Neuronal stem cell (in vitro differentiated cells): ENCODE results near the gene TM2D1. TPM values are rescaled to one million over a fixed set of nuclear protein-coding genes. Genes with fewer than 3 reads are reported as not detected.

ENCODE experiments used
- DNase-seq: peaks from one replicate; pipeline ENCODE4 v3.0.0-alpha.2; 2013; ENCODE audit warnings: low spot score
- H2AFZ ChIP-seq: one replicate; pipeline ENCODE4 v1.6.1; 2013; ENCODE audit warnings: mild to moderate bottlenecking, low read length, inconsistent platforms
- H2AK5ac ChIP-seq: 2 replicates; pipeline ENCODE4 v1.6.1; 2013; ENCODE audit warnings: low read depth, mild to moderate bottlenecking, inconsistent platforms, low read length, moderate library complexity, mixed read lengths
- H2BK120ac ChIP-seq: 2 replicates; pipeline ENCODE4 v1.6.1; 2013; ENCODE audit warnings: low read depth, mild to moderate bottlenecking, inconsistent platforms, low read length, moderate library complexity, mixed read lengths
- H2BK12ac ChIP-seq: one replicate; pipeline ENCODE4 v1.6.1; 2013; ENCODE audit warnings: low read length, inconsistent platforms
- H2BK15ac ChIP-seq: 2 replicates; pipeline ENCODE4 v1.6.1; 2013; ENCODE audit warnings: mild to moderate bottlenecking, low read length, inconsistent platforms, mixed read lengths
- H2BK5ac ChIP-seq: one replicate; pipeline ENCODE4 v1.6.1; 2013; ENCODE audit warnings: inconsistent platforms, mild to moderate bottlenecking, low read length, moderate library complexity
- H3K14ac ChIP-seq: one replicate; pipeline ENCODE4 v1.6.1; 2013; ENCODE audit warnings: low read length, inconsistent platforms
- H3K18ac ChIP-seq: 2 replicates; pipeline ENCODE4 v1.6.1; 2013; ENCODE audit warnings: low read length, inconsistent platforms
- H3K23ac ChIP-seq: 2 replicates; pipeline ENCODE4 v1.6.1; 2013; ENCODE audit warnings: low read depth, mild to moderate bottlenecking, mixed read lengths, low read length, inconsistent platforms; ENCODE audit not compliant: poor library complexity
- H3K27ac ChIP-seq: replicated peaks from 3 replicates; pipeline ENCODE4 v1.5.1; 2013; ENCODE audit warnings: low read length, inconsistent platforms
- H3K27me3 ChIP-seq, 3 experiments: 2 replicates each; pipeline ENCODE4 v1.6.1; 2013; ENCODE audit warnings: low read length in 3 of 3, mild to moderate bottlenecking in 2 of 3, inconsistent platforms in 1 of 3, low read depth in 1 of 3, mixed read lengths in 1 of 3, moderate library complexity in 1 of 3; ENCODE audit not compliant: control insufficient read depth in 3 of 3, insufficient read depth in 3 of 3
- H3K36me3 ChIP-seq, 2 donors: replicated peaks in 1 of 2; 2 replicates each; pipeline ENCODE4 v1.6.1; 2013; ENCODE audit warnings: low read length in 2 of 2; ENCODE audit not compliant: control insufficient read depth in 2 of 2, insufficient read depth in 2 of 2
- H3K4ac ChIP-seq: 2 replicates; pipeline ENCODE4 v1.6.1; 2013; ENCODE audit warnings: inconsistent platforms, mild to moderate bottlenecking, low read length, moderate library complexity
- H3K4me1 ChIP-seq, 2 donors: 1 replicate in 1 of 2; 2 replicates in 1 of 2; pipeline ENCODE4 v1.6.1; 2013; ENCODE audit warnings: low read length in 2 of 2, low read depth in 1 of 2; ENCODE audit not compliant: control insufficient read depth in 2 of 2, insufficient read depth in 1 of 2
- H3K4me2 ChIP-seq: one replicate; pipeline ENCODE4 v1.6.1; 2013; ENCODE audit warnings: mild to moderate bottlenecking, low read length, inconsistent platforms; ENCODE audit not compliant: insufficient read depth, poor library complexity, severe bottlenecking
- H3K4me3 ChIP-seq, 2 donors: 2 replicates each; pipeline ENCODE4 v1.5.1; 2013; ENCODE audit warnings: low read length in 2 of 2, mild to moderate bottlenecking in 2 of 2, inconsistent platforms in 1 of 2, moderate library complexity in 1 of 2
- H3K79me1 ChIP-seq: one replicate; pipeline ENCODE4 v1.6.1; 2013; ENCODE audit warnings: low read depth, mild to moderate bottlenecking, inconsistent platforms, low read length, moderate library complexity
- H3K9ac ChIP-seq: one replicate; pipeline ENCODE4 v1.6.1; 2013; ENCODE audit warnings: mild to moderate bottlenecking, low read depth, low read length, inconsistent platforms; ENCODE audit not compliant: poor library complexity
- H3K9me3 ChIP-seq, 2 donors: replicated peaks in 1 of 2; 2 replicates each; pipeline versions ENCODE3 to v1.6.1; 2013; ENCODE audit warnings: low read length in 2 of 2, mild to moderate bottlenecking in 2 of 2, inconsistent platforms in 1 of 2, low read depth in 1 of 2, mixed read lengths in 1 of 2, moderate library complexity in 1 of 2; ENCODE audit not compliant: control insufficient read depth in 2 of 2, insufficient read depth in 1 of 2
- H4K8ac ChIP-seq: one replicate; pipeline ENCODE4 v1.6.1; 2013; ENCODE audit warnings: low read depth, mild to moderate bottlenecking, inconsistent platforms, low read length, moderate library complexity
- H4K91ac ChIP-seq: one replicate; pipeline ENCODE4 v1.6.1; 2013; ENCODE audit warnings: low read length, low read depth, mild to moderate bottlenecking, inconsistent platforms; ENCODE audit not compliant: poor library complexity
- WGBS, 2 donors: extraction: QIAGEN DNeasy Blood & Tissue Kit; methylation state at CpG; one replicate each; pipeline ENCODE4 v1.1.7; 2013; ENCODE audit warnings: missing lambda C conversion rate in 2 of 2, mixed read lengths in 1 of 2; ENCODE audit not compliant: insufficient read length in 2 of 2, insufficient replicate concordance in 1 of 2; ENCODE audit errors: extremely low coverage in 2 of 2; 5-methylcytosine and 5-hydroxymethylcytosine counted together
- polyA plus RNA-seq, 2 experiments: library from polyadenylated mRNA; stranded (reverse); fragments of 200-250 nt; gene quantifications; one replicate each; pipeline ENCODE4 v1.2.3, GENCODE V29; 2013

TM2D1 gene
- polyA plus RNA-seq (2013, experiment 1 of 2), result 30.1 TPM
- 29.3 TPM for polyA plus RNA-seq (2013, experiment 2 of 2)

GRCh38 chr1:61724813-61725694, at the start of gene TM2D1:
Gene TM2D1 (minus strand): TSS chr1:61725141. CDS start chr1:61725120, 21 bp downstream.
- Histone ChIP-seq H3K18ac (peak within 1 kb of the TSS; percentile 95), H2BK120ac (no peak within 1 kb of the TSS), H3K9ac (peak within 1 kb of the TSS; percentile 79), H2BK5ac (no peak within 1 kb of the TSS), H4K8ac (peak within 1 kb of the TSS; percentile 43), H3K79me1 (peaks cover 4% of the 10 kb centered on the region), H2BK15ac (no peak within 1 kb of the TSS), H3K14ac (no peak within 1 kb of the TSS), H3K4me2 (peak within 1 kb of the TSS; percentile 74), H4K91ac (no peak within 1 kb of the TSS), H3K4me3 (peak within 1 kb of the TSS; percentile 85 to 97), H2AFZ (peak within 1 kb of the TSS; percentile 95), H3K4ac (no peak within 1 kb of the TSS), H3K36me3 (peaks cover 0 to 17% of the 10 kb centered on the region in 2 donors), H2AK5ac (no peak within 1 kb of the TSS), H3K4me1 (peaks cover 0 to 3% of the 10 kb centered on the region in 2 donors), H3K9me3 (no peaks in the 10 kb centered on the region), H3K23ac (peak within 1 kb of the TSS; percentile 86), H3K27me3 (no peaks in the 10 kb centered on the region), H3K27ac (peak within 1 kb of the TSS; percentile 64), H2BK12ac (no peak within 1 kb of the TSS)
- DNase-seq, result peak; percentile 76
- WGBS, 2 donors, result no CpG with 5 or more reads among the region's 45 CpGs

GRCh38 chr1:61770131-61770530, 45.2 kb upstream of the TM2D1 start:
- Histone ChIP-seq H3K18ac (no peak overlapping the region), H3K79me1 (no peaks in the 10 kb centered on the region)
- WGBS, 2 donors, result no CpG with 5 or more reads among the region's 1 CpG

GRCh38 chr1:61757950-61758349, 33.0 kb upstream of the TM2D1 start:
- Histone ChIP-seq H2BK12ac (no peak overlapping the region), H3K79me1 (no peaks in the 10 kb centered on the region), H3K14ac (no peak overlapping the region), H3K4ac (no peak overlapping the region), H3K18ac (no peak overlapping the region), H2BK120ac (no peak overlapping the region), H3K36me3 (no peaks in the 10 kb centered on the region), H3K4me1 (no peaks in the 10 kb centered on the region), H3K4me3 (no peak overlapping the region), H2AFZ (no peak overlapping the region), H2BK5ac (no peak overlapping the region), H3K23ac (no peak overlapping the region), H2BK15ac (no peak overlapping the region), H3K9ac (no peak overlapping the region), H3K9me3 (no peaks in the 10 kb centered on the region), H3K27me3 (no peaks in the 10 kb centered on the region), H4K91ac (no peak overlapping the region), H3K4me2 (no peak overlapping the region), H3K27ac (no peak overlapping the region), H4K8ac (no peak overlapping the region), H2AK5ac (no peak overlapping the region)
- no peak for DNase-seq
- no CpG with 5 or more reads among the region's 2 CpGs for WGBS, 2 donors

More at GRCh38 chr1:61770131-61770530, 45.2 kb upstream of the TM2D1 start:
- no peak overlapping the region for H2BK15ac ChIP-seq
- no peaks in the 10 kb centered on the region for H3K4me1 ChIP-seq
- no peak overlapping the region for H3K27ac ChIP-seq
- no peak overlapping the region for H4K8ac ChIP-seq
- H2BK120ac ChIP-seq, result no peak overlapping the region
- H3K27me3 ChIP-seq, result peaks cover 0 to 3% (median 0%) of the 10 kb centered on the region in 3 experiments
- H2AFZ ChIP-seq, result no peak overlapping the region
- H3K9me3 ChIP-seq, result no peaks in the 10 kb centered on the region
- DNase-seq, result no peak
- H4K91ac ChIP-seq, result no peak overlapping the region
- no peak overlapping the region for H3K4me2 ChIP-seq
- no peak overlapping the region for H2BK5ac ChIP-seq
- H3K9ac ChIP-seq, result no peak overlapping the region
- H3K4ac ChIP-seq, result no peak overlapping the region
- H3K36me3 ChIP-seq, result no peaks in the 10 kb centered on the region
- no peak overlapping the region for H3K14ac ChIP-seq
- H2BK12ac ChIP-seq, result no peak overlapping the region
- no peak overlapping the region for H2AK5ac ChIP-seq
- no peak overlapping the region for H3K4me3 ChIP-seq
- H3K23ac ChIP-seq, result no peak overlapping the region

GRCh38 chr1:61756773-61757172, 31.8 kb upstream of the TM2D1 start:
- Histone ChIP-seq H2AFZ (no peak overlapping the region), H2BK12ac (no peak overlapping the region), H3K27me3 (no peaks in the 10 kb centered on the region), H3K18ac (no peak overlapping the region), H3K9me3 (no peaks in the 10 kb centered on the region), H3K36me3 (no peaks in the 10 kb centered on the region), H3K4me3 (no peak overlapping the region), H3K79me1 (no peaks in the 10 kb centered on the region), H3K4me1 (no peaks in the 10 kb centered on the region), H3K23ac (no peak overlapping the region), H3K14ac (no peak overlapping the region), H3K27ac (no peak overlapping the region), H3K4ac (no peak overlapping the region), H2BK15ac (no peak overlapping the region), H4K91ac (no peak overlapping the region), H2BK120ac (no peak overlapping the region), H4K8ac (no peak overlapping the region), H2AK5ac (no peak overlapping the region), H3K4me2 (no peak overlapping the region), H3K9ac (no peak overlapping the region), H2BK5ac (no peak overlapping the region)
- DNase-seq, result no peak
- WGBS, 2 donors, result no CpG with 5 or more reads among the region's 3 CpGs
